GM19025 (cell line): Measurements from ENCODE around the gene ABCB6.

Source experiments
- ATAC-seq: cut with Tn5 transposase; IDR thresholded peaks from one replicate; pipeline ENCODE4 v1.9.1; 2021; ENCODE audit warnings: mild to moderate bottlenecking, low read depth, moderate library complexity; ENCODE audit not compliant: unreplicated experiment

Gene ABCB6

DNA sequence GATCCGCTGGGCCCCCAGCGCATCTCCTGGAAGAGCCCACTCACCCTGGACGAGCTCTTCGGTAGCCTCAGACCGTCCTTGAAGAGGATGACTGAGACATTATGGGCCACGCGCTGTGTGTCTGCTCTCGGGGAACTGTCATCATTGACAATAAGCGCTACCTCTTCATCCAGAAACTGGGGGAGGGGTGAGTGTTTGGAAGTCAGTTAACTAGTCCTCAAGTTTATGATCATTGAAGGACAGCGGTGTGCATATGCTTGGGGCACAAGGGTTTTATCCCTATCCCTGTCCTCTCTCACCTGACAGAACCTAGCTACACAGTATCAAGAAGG is 27.1 kb upstream of the ABCB6 start:
- ATAC-seq = no peak

DNA sequence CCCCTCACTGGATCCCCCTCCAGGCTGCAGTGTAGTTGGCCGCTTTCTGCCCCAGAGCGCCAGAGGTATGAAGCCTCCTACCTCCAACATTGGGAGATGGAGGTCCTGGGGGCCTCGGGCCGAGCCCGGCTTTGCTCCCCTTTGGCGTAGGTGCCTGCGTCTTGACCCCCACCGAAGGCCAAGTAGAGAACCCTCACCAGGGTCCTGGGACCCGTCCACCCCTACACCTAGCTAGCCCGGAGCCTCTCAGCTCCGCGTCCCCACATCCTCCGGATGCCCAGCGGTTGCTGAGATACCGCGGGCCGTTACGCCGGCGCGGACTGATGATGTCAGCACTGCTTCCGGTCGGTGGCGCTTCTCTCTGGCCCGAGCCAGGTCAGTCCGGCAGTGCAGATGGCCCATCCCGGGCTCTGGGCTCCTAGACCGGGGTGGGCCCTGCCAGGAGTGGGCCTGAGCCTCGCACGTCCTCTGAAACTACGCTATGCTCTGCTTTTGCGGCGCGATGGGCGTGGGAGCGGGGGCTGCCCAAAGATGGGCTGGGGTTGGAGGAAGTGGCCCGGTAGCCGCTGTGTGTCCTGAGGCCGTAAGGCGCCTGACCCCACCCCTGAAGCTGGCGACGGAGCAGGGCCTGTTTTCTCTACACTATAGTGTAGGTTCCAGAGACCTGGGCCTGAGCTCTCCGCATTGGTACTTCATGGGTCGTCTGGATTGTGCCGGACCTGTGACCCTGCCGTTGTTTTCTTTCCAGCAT is 26.6 kb upstream of the ABCB6 start, which contains the start of the genes GLB1L and STK16:
GLB1L (minus strand) TSS at position 297 of the 751 bp plus-strand sequence. CDS start 1,871 bp downstream, outside the sequence.
STK16 (plus strand) TSS at position 332 of the 751 bp plus-strand sequence. CDS start 521 bp downstream, outside the sequence.
- ATAC-seq = peak; percentile 57

DNA sequence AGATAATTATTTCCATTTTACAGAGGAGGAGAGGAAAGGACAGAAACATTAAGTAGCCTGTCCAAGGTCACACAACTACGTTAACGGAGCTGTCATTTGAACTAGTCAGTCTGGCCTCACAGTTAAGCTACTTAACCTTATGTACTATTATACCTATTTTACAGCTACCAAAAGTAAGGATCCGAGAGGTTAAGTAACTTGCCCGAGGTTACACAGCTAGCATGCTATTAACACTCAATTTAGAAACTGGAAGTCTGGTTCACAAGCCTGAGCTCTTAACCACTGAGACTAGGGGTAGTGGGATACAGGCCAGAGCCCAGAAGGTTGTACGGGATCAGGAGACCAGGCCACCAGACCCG is 26.0 kb upstream of the ABCB6 start:
- no peak for ATAC-seq

DNA sequence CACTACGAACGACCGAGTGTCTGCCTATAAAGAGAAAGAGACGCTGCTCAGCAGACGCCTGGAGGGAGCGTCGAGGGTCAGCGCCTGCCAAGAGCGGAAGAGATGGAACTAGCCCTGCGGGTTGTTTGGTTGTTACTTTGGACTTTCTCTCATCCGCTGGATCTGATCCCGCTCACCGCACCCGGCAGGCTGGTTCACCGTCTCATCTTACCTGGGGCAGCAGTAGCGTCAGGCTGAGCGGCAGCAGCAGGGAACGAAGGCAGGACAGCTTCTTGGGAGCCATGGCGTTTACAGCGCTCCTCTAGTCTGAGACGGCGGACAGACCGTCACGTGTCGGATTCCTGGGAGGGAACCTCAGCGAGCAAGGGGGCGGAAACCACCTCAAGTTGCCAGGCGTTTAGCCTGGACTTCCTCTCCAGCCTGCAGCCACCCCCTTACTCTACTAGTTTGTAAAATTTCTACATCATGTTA is 24.6 kb upstream of the ABCB6 start:
- no peak for ATAC-seq

DNA sequence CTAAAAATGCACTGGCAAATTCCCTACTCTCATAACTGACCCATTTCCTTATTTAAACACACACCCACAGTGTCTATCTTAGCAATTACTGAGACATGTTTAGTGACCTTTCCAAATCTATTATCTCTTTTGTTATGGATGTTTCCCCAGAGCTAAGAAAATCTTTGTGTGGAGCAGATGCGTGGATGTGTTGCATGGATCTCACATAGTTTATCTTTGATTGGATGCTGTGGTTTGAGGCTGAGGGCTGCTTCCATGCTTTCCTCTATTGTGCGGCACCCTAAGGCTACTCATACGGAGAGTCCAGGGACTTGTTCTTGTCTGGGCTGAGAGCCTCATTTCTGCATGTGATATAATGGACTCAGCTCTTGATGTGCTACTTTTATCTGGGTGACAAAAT is 15.6 kb upstream of the ABCB6 start:
- ATAC-seq = no peak

DNA sequence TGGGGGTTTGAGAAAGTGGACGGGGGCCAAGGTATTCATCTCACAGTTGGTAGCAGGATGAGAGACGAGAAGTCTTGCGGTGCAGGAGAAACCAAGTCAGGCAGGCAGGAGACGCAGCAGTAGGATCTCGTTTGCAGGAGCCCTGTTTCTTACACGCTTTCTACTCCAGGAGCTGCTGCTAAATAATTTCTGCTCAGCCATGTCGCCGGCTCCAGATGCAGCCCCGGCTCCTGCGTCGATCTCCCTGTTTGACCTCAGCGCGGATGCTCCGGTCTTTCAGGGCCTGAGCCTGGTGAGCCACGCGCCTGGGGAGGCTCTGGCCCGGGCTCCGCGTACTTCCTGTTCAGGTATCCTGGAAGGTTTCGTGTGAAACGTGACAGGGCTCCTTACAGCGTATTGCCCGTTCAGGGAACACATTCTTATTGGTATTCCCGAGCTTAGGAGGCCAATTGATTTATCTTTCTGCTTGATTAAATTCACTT is 11.3 kb upstream of the ABCB6 start:
- no peak for ATAC-seq

DNA sequence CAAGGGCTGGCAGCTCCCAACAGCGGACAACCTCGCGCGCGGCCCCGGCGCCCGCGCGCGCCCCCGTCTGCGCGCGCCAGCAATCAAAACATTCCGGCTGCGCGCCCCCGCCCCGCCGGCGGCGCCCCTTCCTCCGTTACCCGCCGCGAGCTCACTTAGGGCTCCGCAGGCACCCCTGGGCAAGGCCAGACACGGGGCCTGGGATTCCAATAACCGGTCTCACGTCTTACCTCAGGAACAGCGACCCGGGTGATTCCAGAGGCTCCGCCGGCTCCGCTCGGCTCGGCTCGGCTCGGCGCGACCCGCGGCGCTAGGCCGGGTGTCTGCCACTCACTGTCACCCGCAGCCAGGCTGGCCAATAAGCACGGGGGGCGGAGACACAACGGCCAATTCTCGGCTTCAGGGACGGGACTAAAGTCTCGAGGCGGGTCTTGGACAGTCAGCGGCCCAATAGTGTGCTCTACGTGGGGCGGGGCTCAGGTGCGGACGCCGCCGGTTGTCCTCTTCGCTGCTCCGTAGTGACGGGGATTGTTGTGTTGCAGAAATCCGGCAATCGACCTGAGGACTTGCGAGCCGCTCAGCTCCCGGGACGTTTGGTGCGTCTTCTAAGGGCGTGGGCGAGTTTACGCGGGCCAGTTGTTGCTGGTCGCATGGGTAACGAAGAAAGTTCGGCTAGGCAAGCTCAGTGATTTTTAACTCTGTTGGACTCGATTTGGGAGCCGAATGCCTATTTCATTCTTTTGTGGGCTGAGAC is 10.7 kb upstream of the ABCB6 start, which contains the start of the genes ANKZF1 and ATG9A:
ANKZF1 (plus strand) TSS at position 502 of the 754 bp plus-strand sequence. CDS start 452 bp downstream, outside the sequence.
ATG9A (minus strand) TSS at position 332 of the 754 bp plus-strand sequence. CDS start 1,612 bp downstream, outside the sequence.
- ATAC-seq = peak; percentile 96

DNA sequence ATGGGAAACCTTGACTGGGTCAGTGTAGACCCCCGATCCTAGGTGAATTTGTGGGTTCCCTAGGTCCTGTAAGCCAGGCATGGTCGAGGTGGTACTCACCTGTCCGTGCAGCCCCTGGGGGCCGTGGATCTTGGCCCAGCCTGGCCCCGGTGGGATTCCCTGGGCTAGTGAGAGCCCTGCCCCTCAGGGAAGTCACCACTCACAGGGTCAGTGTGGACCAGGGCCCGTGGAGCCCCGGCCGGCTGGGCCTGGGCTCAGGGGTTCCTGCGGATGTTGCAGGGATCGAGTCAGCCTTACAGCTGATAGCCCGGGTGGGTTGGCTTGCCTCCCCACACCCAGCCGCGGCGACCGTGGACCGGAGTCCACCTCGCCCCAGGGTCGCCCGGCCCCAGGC is 10.2 kb upstream of the ABCB6 start:
- ATAC-seq = peak; percentile 10

DNA sequence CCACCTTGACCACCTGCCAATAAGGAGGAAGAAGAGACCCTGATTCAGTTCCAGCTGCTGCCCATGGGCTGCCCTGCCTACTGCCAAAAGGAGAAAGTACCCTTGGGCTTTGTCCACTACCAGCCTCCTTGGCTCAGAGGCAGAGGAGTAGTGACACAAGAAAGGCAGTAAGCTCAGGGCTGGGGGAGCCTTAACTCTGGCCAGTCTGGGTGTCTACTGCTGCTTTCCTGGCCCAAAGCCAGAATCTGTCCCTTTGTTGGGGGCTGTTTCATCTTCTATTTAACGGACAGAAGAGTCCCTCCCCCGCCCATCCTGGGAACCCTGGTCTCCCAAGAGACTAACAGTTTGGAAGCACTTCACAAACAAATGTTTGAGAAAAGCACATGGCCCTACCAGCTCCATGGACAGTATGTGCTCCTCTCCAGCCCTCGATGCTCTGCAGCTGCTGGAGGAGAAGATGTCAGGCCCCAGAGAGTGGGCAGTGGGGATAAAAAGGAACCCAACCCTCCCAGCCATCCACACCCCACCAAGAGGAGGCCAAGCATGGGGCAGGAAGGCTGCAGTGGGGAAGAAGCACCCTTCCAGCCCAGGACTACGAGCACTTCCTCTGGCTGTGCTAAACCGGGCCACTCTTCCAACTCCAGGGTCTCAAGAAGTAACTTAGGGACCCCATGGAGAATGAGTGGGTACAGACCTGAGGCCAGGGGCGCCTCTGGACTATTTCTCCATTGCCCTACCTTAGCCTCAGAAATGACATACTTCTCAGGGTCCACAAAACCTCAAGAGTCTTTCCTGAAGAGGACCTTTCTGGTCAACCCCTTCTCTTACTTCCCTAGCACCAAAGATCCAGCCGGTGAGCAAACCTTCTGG is 9.5 kb upstream of the ABCB6 start:
- ATAC-seq = no peak

DNA sequence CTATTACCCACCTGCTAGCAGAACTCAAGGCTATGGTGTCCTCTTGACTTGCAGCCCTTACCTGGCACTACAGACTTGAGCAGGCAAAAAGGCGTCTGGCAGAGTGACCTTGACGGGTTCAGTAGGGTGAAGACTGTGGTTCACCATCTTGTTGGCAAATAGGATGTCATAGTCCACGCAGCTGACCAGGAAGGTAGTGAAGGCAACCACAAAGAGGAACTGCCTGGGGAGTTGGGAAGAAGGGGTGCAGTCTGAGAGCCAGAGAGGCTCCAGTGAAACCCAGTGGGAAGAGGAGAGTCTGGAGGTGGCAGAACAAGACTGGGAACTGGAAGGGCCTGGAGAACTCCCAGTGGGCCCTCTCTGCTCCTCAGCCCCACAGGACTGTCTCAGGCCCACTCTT is 6.6 kb upstream of the ABCB6 start:
- no peak for ATAC-seq

DNA sequence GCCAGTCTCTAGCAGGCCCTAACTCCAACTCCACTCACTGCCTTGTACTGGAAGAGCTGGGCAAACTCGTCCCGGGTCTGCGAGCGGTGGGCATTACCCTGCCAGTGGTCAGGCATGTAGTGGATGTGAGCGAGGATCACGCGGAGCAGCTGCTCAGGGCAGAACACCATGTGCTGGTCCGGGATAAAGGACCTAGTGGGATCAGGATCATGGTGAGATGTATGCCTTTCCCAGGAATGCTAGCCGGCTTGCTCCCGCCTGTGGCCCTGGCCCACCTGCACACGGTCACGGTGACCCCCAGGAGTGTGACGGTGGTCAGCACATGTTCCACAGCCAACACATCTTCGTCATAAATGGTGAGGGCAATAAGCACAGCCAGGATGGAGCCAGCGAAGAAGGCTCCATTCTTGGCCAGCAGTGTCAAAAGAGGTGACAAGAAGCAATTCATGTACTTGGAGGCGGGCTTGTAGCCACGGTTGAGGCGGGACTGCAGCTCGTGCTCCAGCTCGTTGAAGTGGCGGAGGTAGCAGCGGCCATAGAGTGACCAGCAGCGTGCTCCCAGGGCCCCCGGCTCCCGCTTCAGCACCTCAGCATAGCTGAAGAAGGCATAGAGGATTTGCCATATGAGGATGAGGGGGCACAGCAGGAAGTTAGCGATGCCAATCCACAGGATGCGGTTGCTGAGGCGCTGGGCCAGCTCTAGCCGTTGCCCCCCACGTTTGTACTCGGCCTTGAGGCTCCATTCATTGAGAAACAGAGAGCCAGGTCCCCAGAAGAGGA is 5.3 kb upstream of the ABCB6 start:
- ATAC-seq = no peak

DNA sequence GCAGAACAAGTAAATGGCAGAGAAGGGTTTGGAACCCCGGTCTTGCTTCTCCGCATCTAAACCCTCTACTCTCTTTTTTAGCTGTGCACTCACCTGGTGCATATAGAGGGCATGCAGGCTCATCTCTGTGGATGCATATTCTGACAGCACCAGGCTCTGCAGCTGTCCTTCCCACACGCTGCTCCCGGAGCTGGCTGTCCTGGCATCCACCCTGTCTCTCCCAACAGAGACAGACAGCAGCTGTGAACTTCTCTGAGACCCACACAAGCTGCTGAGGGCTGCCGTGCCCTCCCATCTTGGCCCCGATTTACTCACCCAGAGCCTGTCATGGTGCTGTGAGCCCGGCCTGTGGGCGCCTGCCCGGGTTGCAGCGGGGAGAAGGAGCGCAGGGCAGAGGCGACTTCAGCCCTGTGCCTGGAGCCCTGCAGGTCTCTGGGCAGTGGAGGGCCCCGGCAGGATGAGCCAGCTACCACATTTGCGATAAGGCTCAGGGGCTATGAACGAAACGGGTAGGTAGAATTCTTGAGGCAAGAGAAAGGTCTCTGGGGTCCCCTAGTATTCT is 3.3 kb upstream of the ABCB6 start:
- no peak for ATAC-seq

DNA sequence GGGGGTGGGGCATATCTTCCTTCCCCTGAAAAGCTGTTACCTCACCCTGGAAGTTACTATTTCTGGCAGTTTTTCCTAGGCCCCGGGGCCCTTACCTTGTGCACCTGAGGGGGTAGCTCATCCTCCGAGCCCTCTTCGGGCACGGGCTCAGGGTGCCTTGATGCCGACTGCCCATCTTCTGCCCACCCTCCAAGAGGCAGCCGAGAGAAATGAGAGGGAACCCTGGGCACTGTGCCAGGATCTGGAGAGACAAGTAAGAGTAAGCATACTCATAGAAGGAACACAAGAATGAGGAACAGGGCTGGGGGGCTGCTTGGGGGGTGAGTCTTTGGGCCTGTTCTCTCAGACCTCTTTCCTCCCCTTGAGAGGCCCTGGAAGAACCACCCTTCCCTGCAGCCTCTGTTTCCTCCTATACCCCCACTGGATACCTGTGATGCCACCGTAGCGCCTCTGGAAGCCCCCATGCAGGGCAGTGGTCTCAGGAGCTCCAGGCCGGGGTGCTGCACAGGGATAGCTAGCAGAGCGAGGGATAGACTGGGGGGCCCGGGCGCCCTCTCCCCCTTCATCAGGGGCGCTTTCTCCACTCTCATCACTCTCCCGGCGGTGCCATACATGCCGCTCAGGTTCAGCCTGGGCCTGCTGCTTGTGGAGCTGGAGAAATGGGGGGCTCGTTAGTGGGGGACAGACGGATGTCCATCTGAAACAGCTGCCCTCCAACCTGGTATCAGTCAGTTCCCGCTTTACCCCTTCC is 2.1 kb upstream of the ABCB6 start:
- no peak for ATAC-seq

DNA sequence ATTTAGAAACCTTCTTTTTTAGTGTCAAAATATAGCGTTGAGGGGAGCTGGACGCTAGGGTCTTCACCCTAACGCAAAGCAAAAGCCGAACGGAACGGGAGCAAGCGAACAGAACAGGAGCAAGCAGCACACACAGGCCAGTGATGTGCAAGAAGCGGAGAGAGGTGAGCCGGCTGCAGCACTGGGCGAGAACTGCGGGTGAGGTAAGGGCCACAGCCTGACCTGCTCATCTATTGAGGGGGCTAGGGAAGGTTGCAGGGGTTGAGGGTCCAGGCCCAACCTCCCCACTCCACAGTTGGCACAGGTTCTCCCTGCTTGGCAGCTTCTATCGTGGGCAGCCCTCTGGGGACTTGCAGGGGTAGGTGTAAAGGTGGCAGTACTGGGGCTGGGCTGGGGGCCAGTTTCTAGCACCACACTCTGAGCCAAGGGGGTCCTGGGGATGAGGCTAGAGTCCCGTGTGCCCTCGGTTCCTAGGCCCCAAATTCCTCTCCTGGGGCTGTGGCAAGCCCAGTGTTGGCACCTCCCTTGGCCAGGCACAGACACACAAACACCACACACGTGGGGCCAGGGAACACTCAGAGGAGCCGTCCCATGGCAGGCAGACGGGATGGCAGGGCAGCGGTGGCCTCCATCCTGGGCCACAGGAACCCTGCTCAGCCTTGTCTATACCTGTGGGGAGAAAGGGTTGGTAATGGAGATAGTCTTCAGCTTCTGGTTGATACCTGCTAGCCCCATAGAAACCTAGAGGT is 1.2 kb upstream of the ABCB6 start:
- ATAC-seq = no peak

DNA sequence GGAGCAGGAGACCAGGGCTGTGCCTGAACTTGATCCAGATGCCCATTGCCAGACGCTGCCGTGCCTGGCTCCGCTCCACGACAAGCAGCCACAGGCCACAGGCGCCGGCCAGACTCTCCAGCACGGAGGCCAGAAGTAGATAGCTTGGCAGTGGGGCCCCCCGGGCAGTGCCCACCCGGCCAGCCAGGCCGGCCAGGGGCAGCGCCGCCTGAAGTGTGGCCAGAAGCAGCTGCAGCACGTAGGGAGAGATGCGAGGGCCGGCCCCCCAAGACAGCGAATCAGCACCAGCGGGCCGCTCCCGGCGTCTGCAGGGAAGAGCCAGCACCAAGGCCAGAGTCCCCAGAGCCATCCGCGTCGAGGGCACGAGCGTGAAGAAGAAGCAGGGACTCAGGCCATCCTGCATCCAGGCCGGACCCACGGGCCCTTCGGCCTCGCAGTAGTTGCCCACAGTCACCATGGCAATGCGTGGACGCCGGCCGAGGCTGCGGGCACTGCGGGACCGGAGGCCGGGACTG is 484 bp downstream of the ABCB6 start:
- ATAC-seq = peak; percentile 9

DNA sequence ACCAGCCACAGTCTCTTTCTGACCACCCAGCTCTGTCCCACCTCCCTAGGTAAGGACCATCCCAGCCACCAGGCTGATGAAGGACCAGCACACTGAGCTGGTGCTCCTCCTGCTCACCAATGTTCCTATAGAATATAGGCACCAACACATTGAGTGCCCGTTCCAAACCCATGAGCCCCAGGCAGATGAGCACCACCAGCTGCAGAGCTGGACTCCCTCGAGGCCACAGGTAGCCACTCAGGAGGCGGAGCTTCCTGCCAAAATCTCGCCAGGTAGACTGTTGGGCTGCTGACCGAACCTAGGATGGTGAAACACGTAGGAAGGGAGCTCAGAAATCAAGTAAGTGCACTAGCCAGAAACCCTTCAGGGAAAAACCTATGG is 2.2 kb downstream of the ABCB6 start:
- ATAC-seq = no peak

DNA sequence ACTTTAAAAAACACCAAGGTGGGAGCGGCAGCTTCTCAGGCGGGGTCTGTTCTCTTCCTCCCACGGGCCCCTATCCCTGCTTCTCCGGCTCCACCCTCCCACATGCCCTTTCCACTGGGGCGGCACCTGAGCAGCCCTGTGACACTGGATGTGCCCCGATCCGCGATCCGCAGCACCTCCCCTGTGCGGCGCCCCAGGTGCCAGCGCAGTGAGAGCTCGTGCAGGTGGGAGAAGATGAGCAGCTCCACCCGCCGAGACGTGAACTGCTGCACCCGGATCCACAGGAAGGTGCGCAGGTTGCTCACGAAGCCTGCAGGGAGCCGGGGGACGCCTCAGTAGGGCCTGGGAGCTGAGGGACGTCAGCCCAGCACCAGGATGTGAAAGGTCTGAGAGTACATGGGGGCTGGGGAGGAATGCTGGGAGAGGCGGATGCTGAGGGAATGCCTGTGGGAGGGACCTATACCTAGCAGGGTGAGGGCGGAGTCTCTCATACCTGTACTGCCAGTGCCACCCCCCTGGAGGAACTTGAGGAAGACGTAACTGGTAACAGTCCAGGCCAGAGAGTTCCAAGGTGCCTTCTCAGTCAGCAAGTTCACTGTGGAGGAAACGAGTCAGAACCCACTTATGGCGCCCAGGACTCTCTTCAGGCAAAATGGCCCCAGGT is 2.8 kb downstream of the ABCB6 start:
- ATAC-seq = no peak
